GM10847 (cell line): Measurements from ENCODE around the gene PTPN18.

ENCODE experiments used
- POLR2A ChIP-seq: IDR thresholded peaks from 2 replicates; pipeline ENCODE4 v1.6.1; 2011; ENCODE audit not compliant: insufficient read length; ENCODE audit errors: extremely low read depth

Gene PTPN18

GRCh38 chr2:130381145-130381544 lies 25.3 kb downstream of the PTPN18 start:
- TF ChIP-seq POLR2A: no peak

- no peak for TF ChIP-seq POLR2A
Measured at GRCh38 chr2:130381619-130382018, 25.8 kb downstream of the PTPN18 start.

GRCh38 chr2:130382313-130382917 lies 26.6 kb downstream of the PTPN18 start:
- no peak for TF ChIP-seq POLR2A

GRCh38 chr2:130385709-130386108 lies 29.9 kb downstream of the PTPN18 start:
- no peak for TF ChIP-seq POLR2A

GRCh38 chr2:130387071-130387400 lies 31.2 kb downstream of the PTPN18 start:
- TF ChIP-seq POLR2A: no peak

- no peak for TF ChIP-seq POLR2A
Measured at GRCh38 chr2:130387804-130388203, 31.9 kb downstream of the PTPN18 start.

GRCh38 chr2:130388221-130388907 lies 32.5 kb downstream of the PTPN18 start:
- TF ChIP-seq POLR2A: no peak

- TF ChIP-seq POLR2A: no peak
Measured at GRCh38 chr2:130389358-130389757, 33.5 kb downstream of the PTPN18 start.

- no peak for TF ChIP-seq POLR2A
Measured at GRCh38 chr2:130389783-130390182, 33.9 kb downstream of the PTPN18 start.

- no peak for TF ChIP-seq POLR2A
Measured at GRCh38 chr2:130390460-130391057, 34.7 kb downstream of the PTPN18 start.

- TF ChIP-seq POLR2A: peak; percentile 15
Measured at GRCh38 chr2:130391058-130391871, 35.4 kb downstream of the PTPN18 start.

GRCh38 chr2:130391872-130392670 lies 36.2 kb downstream of the PTPN18 start:
- no peak for TF ChIP-seq POLR2A

- TF ChIP-seq POLR2A: no peak
Measured at GRCh38 chr2:130393318-130393910, 37.6 kb downstream of the PTPN18 start.
